Activated CD4-positive, alpha-beta T cell treated with anti-CD3 and anti-CD28 coated beads, Interleukin-10, Interleukin-2, amounts not matched to agents 100 ng/mL and 50 ng/mL, durations not matched to agents 16 hours and 8 hours (primary cell): ENCODE data around the gene ADA.
"Not testable (repeated sequence)": the region's sequence is repeated elsewhere in the genome, so short reads cannot be mapped to it uniquely, and the experiment has no call there.

Experiments used
- DNase-seq: peaks from one replicate; pipeline ENCODE4 v3.0.0-alpha.2; 2020

The ADA gene

DNA sequence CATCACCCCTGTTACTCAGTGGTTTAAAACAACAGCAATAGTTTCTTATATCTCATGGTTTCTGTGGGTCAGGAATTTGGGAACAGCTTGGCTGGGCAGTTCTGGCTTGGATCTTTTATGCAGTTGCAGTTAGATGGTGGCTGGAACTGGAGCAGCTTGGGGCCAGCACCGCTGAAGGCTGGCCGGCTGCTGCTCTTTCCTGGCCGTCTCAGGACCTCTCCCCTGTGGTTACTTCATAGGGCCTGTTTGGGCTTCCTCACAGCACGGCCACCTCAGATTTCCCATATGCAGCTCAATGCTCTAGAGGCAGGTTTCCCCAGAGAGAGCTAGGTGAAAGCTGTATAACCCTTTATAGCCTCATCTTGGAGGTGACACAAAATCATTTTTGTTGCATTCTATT, 53.6 kb downstream of the ADA start:
- no peak for DNase-seq

GRCh38 chr20:44597516-44597915, 54.0 kb downstream of the ADA start:
- no peak for DNase-seq

- no peak for DNase-seq
Measured at GRCh38 chr20:44596876-44597275, 54.6 kb downstream of the ADA start.

- no peak for DNase-seq
Measured at GRCh38 chr20:44596010-44596409, 55.5 kb downstream of the ADA start.

DNA sequence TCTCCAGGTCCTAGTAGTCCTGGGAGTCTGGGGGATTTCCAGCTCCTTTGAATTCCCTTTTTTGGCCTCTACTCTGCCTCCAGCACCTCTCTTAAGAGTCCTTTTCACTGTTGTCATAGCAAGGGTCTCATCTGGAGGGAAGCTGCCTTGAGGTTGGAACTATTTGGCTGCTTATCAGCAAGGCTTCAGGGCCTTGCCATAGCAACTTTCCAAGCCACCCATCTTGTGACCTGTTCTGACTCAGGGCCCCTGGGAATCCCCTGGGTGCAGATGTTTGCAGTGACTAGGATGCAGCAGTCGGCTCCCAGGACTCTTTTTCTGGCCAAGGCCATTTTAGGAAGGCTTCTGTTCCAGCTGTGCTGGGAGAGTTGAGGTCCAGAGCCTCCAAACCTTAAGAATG, 56.8 kb downstream of the ADA start:
- peak; percentile 26 for DNase-seq

- no peak for DNase-seq
Measured at GRCh38 chr20:44593751-44594150, 57.7 kb downstream of the ADA start.

GRCh38 chr20:44592366-44592765, 59.1 kb downstream of the ADA start:
- no peak for DNase-seq

- DNase-seq: no peak
Measured at GRCh38 chr20:44590980-44591778, 60.3 kb downstream of the ADA start.

DNA sequence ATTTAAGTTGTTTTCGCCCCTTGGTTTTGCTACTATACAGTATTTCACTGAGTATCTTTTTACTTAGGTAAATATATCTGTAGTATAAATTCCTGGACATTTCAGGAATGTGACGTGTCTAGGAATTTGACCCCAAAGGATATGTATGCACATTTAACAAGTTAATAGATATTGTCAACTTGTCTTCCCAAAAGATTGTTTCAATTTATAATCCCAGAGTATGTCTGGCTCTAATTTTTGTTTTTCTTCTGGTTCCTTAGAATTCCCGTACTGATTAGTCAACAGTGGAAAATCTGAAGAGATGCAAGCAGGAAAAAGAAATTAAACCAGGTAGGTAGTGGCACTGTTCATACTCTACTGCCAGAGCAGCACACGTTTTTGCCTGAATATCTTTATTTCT, 62.0 kb downstream of the ADA start:
- no peak for DNase-seq

DNA sequence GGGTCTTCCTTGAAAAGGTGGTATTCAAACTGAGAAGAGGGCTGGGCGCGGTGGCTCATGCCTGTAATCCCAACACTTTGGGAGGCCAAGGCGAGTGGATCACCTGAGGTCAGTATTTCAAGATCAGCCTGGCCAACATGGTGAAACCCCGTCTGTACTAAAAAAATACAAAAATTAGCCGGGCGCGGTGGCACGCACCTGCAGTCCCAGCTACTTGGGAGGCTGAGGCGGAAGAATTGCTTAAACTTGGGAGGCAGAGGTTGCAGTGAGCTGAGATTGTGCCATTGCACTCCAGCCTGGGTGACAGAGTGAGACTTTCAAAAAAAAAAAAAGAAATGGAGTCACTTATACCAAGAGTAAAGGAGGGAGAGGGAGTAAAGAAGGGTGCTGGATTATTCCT, 63.2 kb downstream of the ADA start:
- DNase-seq: not testable (repeated sequence)

GRCh38 chr20:44587035-44587980, 64.2 kb downstream of the ADA start:
- DNase-seq: no peak

DNA sequence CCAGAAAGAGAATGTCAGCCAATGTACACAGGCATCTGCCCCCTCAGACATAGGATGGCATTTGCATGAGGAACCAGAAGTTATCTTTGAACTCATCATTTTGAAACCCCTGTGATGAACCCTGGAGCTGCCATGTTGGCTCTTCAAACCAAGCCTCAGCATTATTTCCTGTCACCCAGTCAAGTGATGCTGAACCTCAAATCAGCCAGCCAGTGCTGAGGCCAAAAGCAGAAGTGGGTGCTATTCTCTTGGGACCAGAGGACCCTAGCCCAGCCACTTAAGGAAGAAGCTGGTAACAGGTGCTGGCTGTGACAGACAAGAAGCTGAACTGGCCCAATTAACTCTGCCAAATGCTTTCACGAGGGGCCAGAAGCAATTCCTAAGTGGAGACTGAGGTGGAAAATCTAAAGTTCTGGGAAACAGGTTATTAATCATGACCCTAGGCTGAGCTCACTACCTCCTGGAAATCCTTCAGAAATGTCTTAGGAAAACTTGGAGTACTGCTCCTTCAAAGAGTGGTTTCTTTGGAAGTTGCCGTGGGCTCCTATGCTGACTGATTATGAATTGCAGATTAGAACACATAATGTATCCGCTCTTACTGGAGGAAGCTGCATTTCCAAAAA, 65.1 kb downstream of the ADA start:
- DNase-seq: peak; percentile 24

GRCh38 chr20:44585057-44585963, 66.2 kb downstream of the ADA start:
- DNase-seq: no peak

- DNase-seq: no peak
Measured at GRCh38 chr20:44584162-44584561, 67.3 kb downstream of the ADA start.

DNA sequence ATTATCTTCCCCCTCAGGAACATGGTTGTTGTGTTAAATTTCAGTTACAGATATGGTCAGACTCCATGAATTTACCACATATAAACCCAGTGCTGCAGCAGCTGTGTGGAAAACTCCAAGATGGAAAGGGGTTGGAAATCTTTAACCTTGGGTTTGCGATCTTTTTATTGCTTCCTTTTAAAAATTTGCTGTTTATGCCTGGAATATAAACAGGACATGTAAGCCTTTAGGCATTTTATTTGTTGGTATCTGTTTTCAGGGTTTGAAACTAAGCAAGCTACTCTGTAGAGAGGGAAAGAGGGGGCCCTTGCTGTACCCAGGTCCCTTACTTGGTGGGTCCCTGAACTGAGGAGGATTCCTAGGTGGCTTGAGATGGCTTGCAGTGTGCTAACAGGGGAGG, 68.3 kb downstream of the ADA start:
- DNase-seq: no peak

GRCh38 chr20:44582311-44583025, 69.0 kb downstream of the ADA start, which contains the start of gene PKIG:
Gene PKIG (plus strand): TSS chr20:44582579. CDS start chr20:44614557, 31,978 bp downstream.
- no peak for DNase-seq

- no peak for DNase-seq
Measured at GRCh38 chr20:44581515-44581914, 70.0 kb downstream of the ADA start.

DNA sequence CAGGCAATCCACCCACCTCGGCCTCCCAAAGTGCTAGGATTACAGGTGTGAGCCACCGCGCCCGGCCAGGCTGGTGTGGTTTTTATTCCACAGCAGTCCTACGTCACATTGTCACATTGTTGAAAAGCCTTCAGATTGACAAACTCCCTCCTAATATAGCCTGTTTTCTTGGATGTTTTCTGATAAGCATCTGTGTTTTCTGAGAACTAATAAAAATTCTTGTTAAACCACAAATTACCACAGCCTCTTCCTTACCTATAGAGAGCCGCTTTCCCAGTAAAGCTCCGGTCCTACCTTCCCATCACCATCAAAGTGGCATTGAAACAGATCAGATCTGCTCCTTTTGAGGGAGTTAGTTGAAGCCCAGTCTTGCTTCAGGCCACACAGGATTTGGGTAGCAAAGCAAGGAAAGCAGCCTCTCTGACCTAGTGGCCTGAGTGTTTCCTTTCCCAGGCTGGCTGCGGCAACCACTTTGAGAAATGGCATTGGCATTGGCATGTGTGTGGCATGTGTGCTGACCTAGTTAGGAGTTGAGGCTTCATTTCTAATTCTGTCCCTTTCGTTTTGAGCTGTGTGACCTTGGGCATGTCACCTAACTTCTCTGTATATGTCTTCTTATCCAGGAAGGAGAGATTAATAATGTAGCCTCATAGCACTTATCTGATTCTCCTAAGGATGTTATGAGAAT, 70.8 kb downstream of the ADA start:
- DNase-seq: peak; percentile 54

DNA sequence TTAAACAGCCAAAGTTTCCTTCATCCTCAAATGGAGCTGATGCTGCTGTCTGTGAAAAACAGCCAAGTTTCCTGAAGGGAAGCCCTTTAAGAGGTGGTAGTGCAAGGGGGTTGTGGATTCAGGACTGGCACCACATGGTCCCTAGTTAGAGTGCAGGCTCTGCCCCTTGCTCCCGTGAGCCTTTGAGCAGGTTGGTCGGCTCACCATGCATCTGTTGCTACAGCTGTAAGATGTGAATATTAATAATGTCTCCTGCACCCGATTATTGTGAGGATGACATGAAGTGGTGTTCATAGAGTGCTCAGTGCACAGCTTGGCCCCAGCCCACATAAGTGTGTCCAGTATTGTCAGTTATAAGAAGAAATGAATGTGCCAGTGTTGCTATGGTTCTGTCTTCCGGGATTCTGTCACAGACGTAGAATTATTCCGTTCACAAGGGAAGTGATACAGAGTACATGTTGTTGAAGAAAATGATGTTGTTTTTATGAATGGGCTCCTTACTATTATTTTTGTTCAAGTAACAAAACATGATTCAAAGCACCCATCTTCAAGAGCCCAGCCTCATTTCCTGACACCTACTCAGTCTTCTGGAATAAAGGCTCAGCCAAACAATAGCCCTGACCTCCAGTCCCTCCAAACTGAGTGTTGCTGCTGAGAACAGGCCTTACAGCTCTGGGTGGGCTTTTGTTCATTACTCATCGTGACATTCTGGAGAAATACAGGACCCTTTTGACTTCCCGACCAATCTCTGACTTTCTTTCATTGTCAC, 72.0 kb downstream of the ADA start:
- no peak for DNase-seq

GRCh38 chr20:44576297-44576696, 75.2 kb downstream of the ADA start:
- no peak for DNase-seq
